Ascending aorta (tissue), 2 donors: ENCODE data around the gene IGFBP4. TPM values are rescaled to one million over a fixed set of nuclear protein-coding genes. Genes with fewer than 3 reads are reported as not detected.

Experiments used
- DNase-seq, 2 donors: peaks; one replicate each; pipeline ENCODE4 v3.0.0-alpha.2; 2019; ENCODE audit warnings: low spot score in 2 of 2
- H3K27ac ChIP-seq, 2 donors: fragments of 200-600 bp; sonication (generic); one replicate each; pipeline ENCODE4 v1.5.1; 2016 to 2017; ENCODE audit warnings: mild to moderate bottlenecking in 1 of 2
- H3K27me3 ChIP-seq: fragments of 200-600 bp; sonication (generic); one replicate; pipeline ENCODE4 v1.5.1; 2017
- H3K36me3 ChIP-seq, 2 donors: fragments of 200-600 bp; sonication (generic); one replicate each; pipeline ENCODE4 v1.5.1; 2016
- H3K4me1 ChIP-seq, 2 donors: fragments of 200-600 bp; sonication (generic); one replicate each; pipeline ENCODE4 v1.5.1; 2016 to 2017; ENCODE audit warnings: mild to moderate bottlenecking in 1 of 2
- H3K4me3 ChIP-seq, 2 donors: fragments of 200-600 bp; sonication (generic); one replicate each; pipeline ENCODE4 v1.5.1; 2016 to 2017; ENCODE audit warnings: mild to moderate bottlenecking in 1 of 2
- H3K9me3 ChIP-seq, 2 donors: fragments of 200-600 bp; sonication (generic); one replicate each; pipeline ENCODE4 v1.5.1; 2016
- CTCF ChIP-seq, 3 experiments: fragments of 200-600 bp in 2 of 3; fragments of 450-650 bp in 1 of 3; sonication (generic) in 2 of 3; IDR thresholded peaks; one replicate each; pipeline ENCODE4 v1.5.1; 2016 to 2019; ENCODE audit warnings: antibody characterized with exemption in 3 of 3, mild to moderate bottlenecking in 1 of 3, moderate library complexity in 1 of 3
- intact Hi-C: fragments of 100-400 bp; cut with DNase I; formaldehyde crosslinking; loops from one replicate; pipeline ENCODE4 v1.15.1; 2023
- total RNA-seq: library from RNA; depleted of rRNA; stranded (reverse); fragments of >200 nt; gene quantifications from one replicate; pipeline ENCODE4 v1.1.0, GENCODE V29; 2016

IGFBP4 gene
- total RNA-seq, 1 donor from 2014 or later, result 1,295 TPM

- no peaks in the 10 kb centered on the region for H3K9me3 ChIP-seq
- no peaks in the 10 kb centered on the region for H3K36me3 ChIP-seq
- DNase-seq, result peak; percentile 46 to 92
- peak in 2 of 3 experiments; percentile 13 to 15 for TF ChIP-seq CTCF (IDR thresholded peaks at IDR 0.05)
- intact Hi-C loops, result no loop called here
- H3K27ac ChIP-seq, result peak overlapping the region; percentile 62
- no peaks in the 10 kb centered on the region for H3K27me3 ChIP-seq
- H3K4me3 ChIP-seq, result peak overlapping the region in 1 of 2 donors; percentile 44
- H3K4me1 ChIP-seq, result peaks cover 6 to 20% of the 10 kb centered on the region in 2 donors
Measured at GRCh38 chr17:40499551-40500189, 56.4 kb downstream of the IGFBP4 start.

- H3K4me1 ChIP-seq, result peaks cover 6 to 20% of the 10 kb centered on the region in 2 donors
- H3K27ac ChIP-seq, result no peak overlapping the region
- H3K27me3 ChIP-seq, result no peaks in the 10 kb centered on the region
- no peak for TF ChIP-seq CTCF (IDR thresholded peaks at IDR 0.05)
- no peaks in the 10 kb centered on the region for H3K9me3 ChIP-seq
- intact Hi-C loops, result no loop called here
- H3K4me3 ChIP-seq, result peak overlapping the region in 1 of 2 donors; percentile 44
- H3K36me3 ChIP-seq, result no peaks in the 10 kb centered on the region
- no peak for DNase-seq
Measured at GRCh38 chr17:40500190-40500589, 56.9 kb downstream of the IGFBP4 start.

GRCh38 chr17:40500709-40501108, 57.5 kb downstream of the IGFBP4 start:
- TF ChIP-seq CTCF (IDR thresholded peaks at IDR 0.05), result no peak
- Histone ChIP-seq H3K27ac (no peak overlapping the region), H3K4me3 (no peak overlapping the region)

GRCh38 chr17:40501499-40501911, 58.3 kb downstream of the IGFBP4 start, which contains the start of gene TNS4:
Gene TNS4 (minus strand): TSS chr17:40501623. CDS start chr17:40496425, 5,198 bp downstream.
- H3K36me3 ChIP-seq, result no peaks in the 10 kb centered on the region
- no peak within 1 kb of the TSS for H3K27ac ChIP-seq
- no peaks in the 10 kb centered on the region for H3K27me3 ChIP-seq
- intact Hi-C loops, result no loop called here
- no peaks in the 10 kb centered on the region for H3K9me3 ChIP-seq
- H3K4me1 ChIP-seq, result peaks cover 6 to 20% of the 10 kb centered on the region in 2 donors
- no peak for TF ChIP-seq CTCF (IDR thresholded peaks at IDR 0.05)
- H3K4me3 ChIP-seq, result no peak within 1 kb of the TSS
- no peak for DNase-seq

More at GRCh38 chr17:40500709-40501108, 57.5 kb downstream of the IGFBP4 start:
- intact Hi-C loops, result no loop called here
- Histone ChIP-seq H3K4me1 (peaks cover 6 to 20% of the 10 kb centered on the region in 2 donors), H3K36me3 (no peaks in the 10 kb centered on the region), H3K9me3 (no peaks in the 10 kb centered on the region), H3K27me3 (no peaks in the 10 kb centered on the region)
- no peak for DNase-seq

GRCh38 chr17:40502716-40503115, 59.5 kb downstream of the IGFBP4 start:
- no peak for TF ChIP-seq CTCF (IDR thresholded peaks at IDR 0.05)
- H3K4me3 ChIP-seq, result no peak overlapping the region
- H3K27ac ChIP-seq, result no peak overlapping the region
- peaks cover 6 to 20% of the 10 kb centered on the region in 2 donors for H3K4me1 ChIP-seq
- H3K9me3 ChIP-seq, result no peaks in the 10 kb centered on the region
- DNase-seq, result no peak
- H3K36me3 ChIP-seq, result no peaks in the 10 kb centered on the region
- intact Hi-C loops, result no loop called here
- no peaks in the 10 kb centered on the region for H3K27me3 ChIP-seq
